Stimulated activated CD8-positive, alpha-beta memory T cell treated with anti-CD3 and anti-CD28 coated beads, Interleukin-15, amount 100 ng/mL, for 48 hours (primary cell): ENCODE measurements around the gene FYTTD1.
A peak's percentile ranks its signal among the peaks of the same experiment; 100 is the strongest.

ENCODE experiments used
- DNase-seq, 2 donors: peaks; one replicate each; pipeline ENCODE4 v3.0.0-alpha.2; 2020; ENCODE audit warnings: low read depth in 2 of 2

FYTTD1 gene

GRCh38 chr3:197791892-197792647 is 42.4 kb downstream of the FYTTD1 start:
- DNase-seq: peak in 1 of 2 donors; percentile 11

- no peak for DNase-seq
Measured at GRCh38 chr3:197793247-197793646, 43.6 kb downstream of the FYTTD1 start.

DNA sequence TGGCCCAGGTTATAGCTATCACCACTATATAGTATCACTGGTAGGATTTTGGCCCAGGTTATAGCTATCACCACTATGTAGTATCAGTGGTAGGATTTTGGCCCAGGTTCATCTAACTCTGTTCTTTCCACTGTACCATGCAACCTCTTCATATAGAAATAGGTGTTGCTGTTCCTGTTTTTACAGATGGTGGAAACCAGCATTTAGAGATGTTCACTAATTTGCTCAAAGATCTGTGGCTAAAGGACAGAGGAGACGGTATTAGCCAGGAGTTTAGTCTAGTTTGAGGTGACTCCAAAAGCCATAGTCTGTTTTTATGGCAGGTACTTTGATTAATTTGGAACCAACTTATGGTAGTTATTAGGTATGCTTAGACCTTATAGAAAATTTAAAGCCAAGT is 44.4 kb downstream of the FYTTD1 start:
- DNase-seq: no peak

DNA sequence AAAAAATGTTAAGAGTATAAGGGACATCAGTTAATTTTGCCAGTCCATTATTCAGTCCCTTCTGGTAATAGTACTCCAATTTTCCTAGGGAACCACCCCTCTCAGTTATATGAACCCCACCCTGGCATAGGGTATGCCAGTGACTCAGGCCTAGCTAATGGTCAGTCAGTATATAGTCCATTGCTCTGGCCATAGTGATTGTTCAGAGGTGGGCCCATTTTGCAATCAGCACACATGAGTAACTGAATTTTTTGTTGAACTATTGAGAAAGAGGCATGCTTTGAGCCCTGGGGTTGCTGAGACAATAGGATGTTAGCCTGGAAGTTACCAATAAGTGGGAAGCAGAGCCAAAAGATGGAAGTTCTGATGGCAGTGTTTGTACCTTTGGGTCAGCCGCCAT is 45.5 kb downstream of the FYTTD1 start:
- no peak for DNase-seq

GRCh38 chr3:197796087-197796486 is 46.4 kb downstream of the FYTTD1 start:
- DNase-seq: no peak

GRCh38 chr3:197798863-197799262 is 49.2 kb downstream of the FYTTD1 start:
- DNase-seq: no peak

DNA sequence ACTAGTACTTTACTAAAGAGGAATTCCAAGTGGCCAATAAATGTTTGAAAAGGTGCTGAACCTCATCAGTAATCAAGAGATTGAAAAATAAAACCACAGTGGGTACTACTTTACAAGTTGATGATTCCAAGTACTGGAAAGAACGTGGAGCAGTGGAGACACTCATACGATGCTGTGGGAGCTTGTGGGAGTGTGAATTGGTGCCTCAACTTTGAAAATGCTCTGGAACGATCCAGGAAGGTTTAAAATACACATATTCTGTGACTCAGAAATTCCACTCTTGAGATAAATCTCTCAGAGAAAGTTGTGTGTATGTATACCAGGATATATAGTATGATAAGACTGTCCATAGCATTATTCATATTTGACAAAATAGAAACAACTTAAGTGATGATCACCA is 50.7 kb downstream of the FYTTD1 start:
- DNase-seq: no peak

DNA sequence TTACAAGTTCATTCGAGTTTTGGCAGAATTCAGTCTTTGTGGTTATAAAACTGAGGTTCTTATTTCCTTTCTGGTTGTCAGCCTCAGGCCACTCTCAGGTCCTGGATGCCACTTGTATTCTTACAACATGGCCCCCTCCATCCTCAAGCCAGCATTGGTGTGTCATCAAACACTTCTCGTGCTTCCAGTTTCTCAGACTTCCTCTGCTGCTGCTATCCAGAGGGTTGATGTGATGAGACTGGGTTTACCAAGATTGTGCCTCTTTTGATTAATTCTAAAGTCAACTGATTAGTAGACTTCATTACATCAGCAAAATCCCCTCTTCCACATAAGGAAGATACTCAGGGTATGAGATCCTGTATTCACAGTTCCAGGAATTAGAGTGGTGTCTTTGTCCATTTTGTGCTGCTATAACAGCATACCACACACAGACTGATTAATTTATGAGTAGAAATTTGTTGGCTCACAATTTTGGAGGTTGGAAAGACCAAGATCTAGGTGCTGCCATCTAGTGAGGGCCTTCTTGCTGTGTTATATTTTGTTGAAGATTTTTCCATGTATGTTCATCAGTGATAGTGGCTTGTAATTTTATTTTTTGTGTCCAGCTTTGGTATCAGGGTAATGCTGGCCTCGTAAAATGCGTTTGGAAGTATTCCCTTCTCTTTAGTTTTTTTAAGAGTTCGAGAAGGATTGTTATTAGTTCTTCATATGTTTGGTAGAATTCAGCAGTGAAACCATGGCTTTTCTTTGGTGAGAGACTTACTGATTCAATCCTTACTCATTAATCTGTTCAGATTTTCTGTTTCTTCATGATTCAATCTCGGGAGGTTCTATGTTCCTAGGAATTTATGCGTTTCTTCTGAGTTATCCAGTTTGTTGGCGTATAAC is 52.5 kb downstream of the FYTTD1 start:
- no peak for DNase-seq

DNA sequence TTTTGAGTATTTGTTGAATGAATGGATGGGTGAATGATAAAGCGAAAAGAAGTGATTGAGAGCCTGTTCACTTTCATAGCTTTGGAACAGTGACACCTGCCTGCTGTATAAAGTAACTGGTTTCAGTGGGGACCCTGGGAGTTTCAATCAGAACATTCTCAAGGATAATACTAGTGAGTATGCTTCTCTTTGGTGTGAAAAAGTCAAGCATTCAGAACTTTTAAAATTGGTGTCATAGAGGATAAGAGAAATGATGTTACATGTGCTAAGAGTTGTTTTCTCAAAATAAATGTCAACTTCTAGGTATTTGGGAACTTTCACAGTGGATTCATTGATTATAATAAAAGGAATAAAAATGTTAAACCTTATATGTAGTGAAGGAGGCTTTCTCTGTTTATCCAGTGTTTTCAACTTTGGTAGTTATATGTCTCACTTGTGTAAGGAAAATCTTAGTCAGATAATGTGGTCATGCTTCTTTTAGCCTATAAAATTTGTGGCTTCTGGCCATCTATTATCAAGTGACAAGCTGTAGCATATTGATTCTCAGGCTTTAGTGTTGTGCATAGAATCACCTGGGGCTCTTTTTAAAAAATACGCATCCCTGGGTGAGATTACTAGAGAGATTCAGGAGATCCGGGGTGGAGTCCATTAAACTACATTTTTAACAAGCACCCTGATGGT is 53.2 kb downstream of the FYTTD1 start:
- no peak for DNase-seq

- no peak for DNase-seq
Measured at GRCh38 chr3:197804511-197804910, 54.8 kb downstream of the FYTTD1 start.

GRCh38 chr3:197807969-197808587 is 58.4 kb downstream of the FYTTD1 start:
- no peak for DNase-seq

DNA sequence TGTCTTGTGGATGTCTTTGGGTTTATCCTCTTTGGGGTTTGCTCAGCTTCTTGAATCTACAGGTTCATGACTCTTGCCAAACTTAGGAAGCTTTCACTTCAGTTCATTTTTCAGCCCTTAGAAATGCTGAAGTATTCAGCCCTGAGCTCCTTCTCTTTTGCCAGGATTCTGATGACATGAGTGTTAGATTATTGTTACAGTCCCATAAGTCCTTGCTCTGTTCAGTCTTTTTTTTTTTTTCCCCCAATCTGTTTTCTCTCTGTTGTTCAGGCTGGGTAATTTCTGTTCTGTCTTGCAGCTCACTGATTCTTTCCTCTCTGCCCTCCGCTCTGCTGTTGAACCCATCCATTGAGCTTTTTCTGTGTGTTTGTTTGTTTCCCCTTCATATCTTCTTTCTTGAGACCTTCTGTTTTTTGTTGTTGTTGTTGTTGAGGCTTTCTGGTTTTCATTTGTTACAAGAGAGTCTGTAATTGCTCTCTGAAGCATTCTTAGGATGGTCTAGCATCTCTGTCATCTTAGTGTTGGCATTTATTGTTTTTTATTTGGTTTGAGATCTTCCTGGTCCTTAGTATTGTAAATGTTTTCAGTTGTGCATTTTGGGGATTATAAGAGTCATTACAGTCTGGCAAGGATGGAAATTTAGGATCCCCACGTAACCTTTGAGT is 59.8 kb downstream of the FYTTD1 start:
- DNase-seq: no peak

GRCh38 chr3:197810901-197811300 is 61.2 kb downstream of the FYTTD1 start:
- no peak for DNase-seq

DNA sequence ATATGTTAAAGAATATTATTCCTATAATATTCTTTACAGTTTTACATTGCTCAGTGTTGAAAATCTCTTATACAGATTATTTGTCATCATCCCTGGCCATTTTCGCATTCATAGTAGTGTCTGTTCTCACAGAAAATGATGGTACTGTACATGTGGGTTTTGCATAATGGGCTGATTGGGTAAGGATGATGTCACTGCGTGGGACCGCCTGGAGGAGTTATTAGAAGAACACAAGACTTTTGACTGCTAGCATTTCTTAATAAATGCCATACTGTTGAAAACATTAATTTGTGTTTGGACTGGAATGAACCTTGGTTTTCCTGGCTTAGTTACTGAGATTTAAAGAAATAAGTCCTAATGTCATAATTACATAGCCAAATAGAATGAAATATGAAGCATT is 61.7 kb downstream of the FYTTD1 start:
- DNase-seq: no peak

- DNase-seq: no peak
Measured at GRCh38 chr3:197814372-197814771, 64.7 kb downstream of the FYTTD1 start.

GRCh38 chr3:197820550-197821335 is 71.1 kb downstream of the FYTTD1 start:
- DNase-seq: no peak

DNA sequence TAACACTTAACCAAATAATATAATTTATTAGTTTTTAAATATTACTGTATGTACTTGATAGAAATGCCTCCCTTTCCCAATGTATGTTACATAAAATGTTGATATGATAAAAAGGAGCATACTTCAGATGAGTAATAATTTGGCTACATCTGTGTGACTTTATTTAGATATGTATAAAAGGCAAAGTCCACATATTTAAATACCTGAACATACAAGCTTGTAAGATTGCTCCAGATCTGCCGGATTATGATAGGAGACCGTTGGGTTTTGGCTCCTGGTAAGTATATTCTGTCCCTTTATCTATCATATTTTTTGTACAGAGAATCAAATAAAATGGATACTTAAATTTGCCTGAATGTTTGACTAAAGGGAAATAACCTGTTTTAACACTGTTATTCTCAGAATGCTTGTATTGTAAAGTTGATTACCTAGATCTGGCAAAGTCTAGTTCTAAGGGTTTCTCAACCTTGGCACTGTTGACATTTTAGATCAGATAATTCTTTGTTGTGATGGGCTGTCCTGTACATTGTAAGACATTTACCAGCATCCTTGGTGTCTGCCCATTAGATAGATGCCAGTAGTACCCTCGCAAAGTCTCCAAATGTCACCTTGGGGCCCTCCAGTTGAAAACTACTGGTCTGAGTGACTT is 79.8 kb downstream of the FYTTD1 start:
- no peak for DNase-seq

GRCh38 chr3:197830308-197830966 is 80.8 kb downstream of the FYTTD1 start:
- DNase-seq: no peak

DNA sequence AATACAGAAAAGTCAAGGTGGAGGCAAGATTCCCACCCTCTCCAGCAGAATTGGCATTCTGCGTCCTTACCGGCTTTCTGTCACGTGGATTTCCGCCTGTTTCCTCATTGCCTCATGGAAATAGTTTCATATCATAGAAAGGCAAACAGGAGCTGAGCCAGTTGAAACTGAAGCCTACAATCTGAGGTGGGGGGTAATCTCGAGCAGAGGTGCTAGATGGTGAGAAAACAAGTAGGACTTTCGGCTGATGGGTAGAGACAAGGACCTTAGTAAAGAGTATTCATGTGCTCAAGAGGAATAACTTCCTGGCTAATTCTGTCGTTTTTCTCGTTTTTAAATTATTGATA is 81.3 kb downstream of the FYTTD1 start:
- DNase-seq: no peak
